Neural cell (in vitro differentiated cells): ENCODE results near the gene CD48. TPM values are rescaled to one million over a fixed set of nuclear protein-coding genes. Genes with fewer than 3 reads are reported as not detected.

Experiments used
- H2AFZ ChIP-seq: fragments of 200-600, 300-800 bp; sonication (generic), shearing (Covaris generic); 2 replicates; pipeline ENCODE4 v1.6.0; 2014; ENCODE audit warnings: low read depth, mild to moderate bottlenecking, antibody characterized with exemption, low read length, moderate library complexity
- H3F3A ChIP-seq: fragments of 200-600 bp; shearing (Covaris generic); 2 replicates; pipeline ENCODE4 v1.6.1; 2016; ENCODE audit warnings: mild to moderate bottlenecking, moderate library complexity, mixed read lengths, antibody characterized with exemption, low read length; ENCODE audit not compliant: insufficient read depth, poor library complexity, severe bottlenecking
- H3K27ac ChIP-seq: fragments of 200-600, 300-800 bp; sonication (generic), shearing (Covaris generic); 2 replicates; pipeline ENCODE4 v1.5.1; 2014; ENCODE audit warnings: mild to moderate bottlenecking, low read length, moderate library complexity
- H3K27me3 ChIP-seq: fragments of 300-800, 200-600 bp; sonication (generic), shearing (Covaris generic); 2 replicates; pipeline ENCODE4 v1.6.0; 2014; ENCODE audit warnings: mild to moderate bottlenecking, low read depth, low read length, moderate library complexity; ENCODE audit not compliant: insufficient read depth
- H3K36me3 ChIP-seq: fragments of 300-800, 200-600 bp; sonication (generic), shearing (Covaris generic); 2 replicates; pipeline ENCODE4 v1.5.1; 2014; ENCODE audit warnings: mild to moderate bottlenecking, antibody characterized with exemption, low read length, moderate library complexity; ENCODE audit not compliant: insufficient read depth
- H3K4me2 ChIP-seq: fragments of 300-800, 200-600 bp; sonication (generic), shearing (Covaris generic); 2 replicates; pipeline ENCODE4 v1.6.0; 2014; ENCODE audit warnings: mild to moderate bottlenecking, low read length
- H3K4me3 ChIP-seq: fragments of 300-800, 200-600 bp; sonication (generic), shearing (Covaris generic); 2 replicates; pipeline ENCODE4 v1.5.1; 2014; ENCODE audit warnings: mild to moderate bottlenecking, low read length, moderate library complexity
- H3K79me2 ChIP-seq: fragments of 200-600 bp; shearing (Covaris generic); replicated peaks from 2 replicates; pipeline ENCODE4 v1.6.0; 2014; ENCODE audit warnings: mild to moderate bottlenecking, low read length, moderate library complexity; ENCODE audit not compliant: insufficient read depth
- H3K9ac ChIP-seq: fragments of 300-800, 200-600 bp; sonication (generic), shearing (Covaris generic); 2 replicates; pipeline ENCODE4 v1.6.1; 2016; ENCODE audit warnings: mild to moderate bottlenecking, low read length, mixed read lengths
- H3K9me2 ChIP-seq: fragments of 200-600 bp; shearing (Covaris generic); 2 replicates; pipeline ENCODE4 v1.6.1; 2016; ENCODE audit warnings: mild to moderate bottlenecking, low read length, mixed read lengths; ENCODE audit not compliant: insufficient read depth
- H3K9me3 ChIP-seq: fragments of 200-600, 300-800 bp; sonication (generic), shearing (Covaris generic); 2 replicates; pipeline ENCODE4 v1.6.1; 2016; ENCODE audit warnings: mild to moderate bottlenecking, mixed run types, low read length, moderate library complexity, mixed read lengths
- H4K20me1 ChIP-seq: fragments of 200-600 bp; shearing (Covaris generic); 2 replicates; pipeline ENCODE4 v1.6.1; 2016; ENCODE audit warnings: mild to moderate bottlenecking, mixed run types; ENCODE audit not compliant: insufficient read depth
- CTCF ChIP-seq: fragments of 450-650 bp; IDR thresholded peaks from 2 replicates; pipeline ENCODE4 v1.5.1; 2014; ENCODE audit warnings: antibody characterized with exemption, mild to moderate bottlenecking, moderate library complexity; ENCODE audit not compliant: poor library complexity, severe bottlenecking
- EP300 ChIP-seq: fragments of 450-650 bp; conservative IDR thresholded peaks from 2 replicates; pipeline ENCODE4 v1.6.1; 2014; ENCODE audit warnings: antibody characterized with exemption, mild to moderate bottlenecking, moderate library complexity; ENCODE audit not compliant: poor library complexity, severe bottlenecking
- EZH2 ChIP-seq: fragments of 200-600, 300-800 bp; shearing (Covaris generic), sonication (generic); IDR thresholded peaks from 2 replicates; pipeline ENCODE4 v1.6.1; 2014; ENCODE audit warnings: antibody characterized with exemption, low read length, borderline replicate concordance, mild to moderate bottlenecking; ENCODE audit not compliant: insufficient read depth, poor library complexity, severe bottlenecking
- MXI1 ChIP-seq: fragments of 450-650 bp; conservative IDR thresholded peaks from 2 replicates; pipeline ENCODE4 v1.6.1; 2014; ENCODE audit warnings: antibody characterized with exemption, mild to moderate bottlenecking; ENCODE audit not compliant: poor library complexity, severe bottlenecking
- POLR2AphosphoS5 ChIP-seq: IDR thresholded peaks from 2 replicates; pipeline ENCODE4 v1.6.1; 2012
- RAD21 ChIP-seq: fragments of 450-650 bp; conservative IDR thresholded peaks from 2 replicates; pipeline ENCODE4 v1.6.1; 2014; ENCODE audit warnings: antibody characterized with exemption, mild to moderate bottlenecking, moderate library complexity
- REST ChIP-seq: IDR thresholded peaks from 2 replicates; pipeline ENCODE4 v1.6.1; 2012; ENCODE audit warnings: borderline replicate concordance
- SMC3 ChIP-seq: fragments of 450-650 bp; conservative IDR thresholded peaks from 2 replicates; pipeline ENCODE4 v1.6.1; 2014; ENCODE audit warnings: antibody characterized with exemption, mild to moderate bottlenecking, moderate library complexity; ENCODE audit not compliant: poor library complexity
- TAF1 ChIP-seq: IDR thresholded peaks from 2 replicates; pipeline ENCODE4 v1.6.1; 2012; ENCODE audit warnings: low read depth
- polyA plus RNA-seq: library from polyadenylated mRNA; depleted of rRNA; stranded (reverse); fragments of >200 nt; gene quantifications from 2 replicates; pipeline ENCODE4 v1.2.3, GENCODE V29; 2014

Gene CD48
- polyA plus RNA-seq, 1 donor from 2014 or later: not detected

GRCh38 chr1:160759740-160760139 is 48.1 kb upstream of the CD48 start:
- Histone ChIP-seq H3K4me3 (no peak overlapping the region), H3K27me3 (no peaks in the 10 kb centered on the region), H2AFZ (no peak overlapping the region), H3K9me3 (no peaks in the 10 kb centered on the region), H3K27ac (no peak overlapping the region), H3K79me2 (no peaks in the 10 kb centered on the region), H3K9me2 (no peaks in the 10 kb centered on the region), H3K4me2 (no peak overlapping the region), H3K9ac (no peak overlapping the region), H3K36me3 (no peaks in the 10 kb centered on the region), H3F3A (no peaks in the 10 kb centered on the region), H4K20me1 (no peaks in the 10 kb centered on the region)
- TF ChIP-seq MXI1: no peak
- no peak for TF ChIP-seq EZH2
- TF ChIP-seq SMC3: no peak
- no peak for TF ChIP-seq TAF1
- TF ChIP-seq REST: no peak
- no peak for TF ChIP-seq CTCF
- no peak for TF ChIP-seq POLR2AphosphoS5
- no peak for TF ChIP-seq RAD21
- no peak for TF ChIP-seq EP300

- Histone ChIP-seq H4K20me1 (no peaks in the 10 kb centered on the region), H3K36me3 (no peaks in the 10 kb centered on the region), H3K27me3 (no peaks in the 10 kb centered on the region), H3F3A (no peaks in the 10 kb centered on the region), H3K9ac (no peak overlapping the region), H3K4me2 (no peak overlapping the region), H2AFZ (no peak overlapping the region), H3K4me3 (no peak overlapping the region), H3K9me2 (no peaks in the 10 kb centered on the region), H3K9me3 (no peaks in the 10 kb centered on the region), H3K27ac (no peak overlapping the region), H3K79me2 (no peaks in the 10 kb centered on the region)
- TF ChIP-seq EZH2: no peak
- TF ChIP-seq EP300: no peak
- no peak for TF ChIP-seq CTCF
- TF ChIP-seq POLR2AphosphoS5: no peak
- TF ChIP-seq REST: no peak
- TF ChIP-seq SMC3: no peak
- TF ChIP-seq MXI1: no peak
- TF ChIP-seq RAD21: no peak
- no peak for TF ChIP-seq TAF1
These were observed 46.9 kb upstream of the CD48 start for GRCh38 chr1:160758521-160758920.
